ENCODE measurements around the gene AVPR1B.

The AVPR1B gene, protein sequence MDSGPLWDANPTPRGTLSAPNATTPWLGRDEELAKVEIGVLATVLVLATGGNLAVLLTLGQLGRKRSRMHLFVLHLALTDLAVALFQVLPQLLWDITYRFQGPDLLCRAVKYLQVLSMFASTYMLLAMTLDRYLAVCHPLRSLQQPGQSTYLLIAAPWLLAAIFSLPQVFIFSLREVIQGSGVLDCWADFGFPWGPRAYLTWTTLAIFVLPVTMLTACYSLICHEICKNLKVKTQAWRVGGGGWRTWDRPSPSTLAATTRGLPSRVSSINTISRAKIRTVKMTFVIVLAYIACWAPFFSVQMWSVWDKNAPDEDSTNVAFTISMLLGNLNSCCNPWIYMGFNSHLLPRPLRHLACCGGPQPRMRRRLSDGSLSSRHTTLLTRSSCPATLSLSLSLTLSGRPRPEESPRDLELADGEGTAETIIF

DNA sequence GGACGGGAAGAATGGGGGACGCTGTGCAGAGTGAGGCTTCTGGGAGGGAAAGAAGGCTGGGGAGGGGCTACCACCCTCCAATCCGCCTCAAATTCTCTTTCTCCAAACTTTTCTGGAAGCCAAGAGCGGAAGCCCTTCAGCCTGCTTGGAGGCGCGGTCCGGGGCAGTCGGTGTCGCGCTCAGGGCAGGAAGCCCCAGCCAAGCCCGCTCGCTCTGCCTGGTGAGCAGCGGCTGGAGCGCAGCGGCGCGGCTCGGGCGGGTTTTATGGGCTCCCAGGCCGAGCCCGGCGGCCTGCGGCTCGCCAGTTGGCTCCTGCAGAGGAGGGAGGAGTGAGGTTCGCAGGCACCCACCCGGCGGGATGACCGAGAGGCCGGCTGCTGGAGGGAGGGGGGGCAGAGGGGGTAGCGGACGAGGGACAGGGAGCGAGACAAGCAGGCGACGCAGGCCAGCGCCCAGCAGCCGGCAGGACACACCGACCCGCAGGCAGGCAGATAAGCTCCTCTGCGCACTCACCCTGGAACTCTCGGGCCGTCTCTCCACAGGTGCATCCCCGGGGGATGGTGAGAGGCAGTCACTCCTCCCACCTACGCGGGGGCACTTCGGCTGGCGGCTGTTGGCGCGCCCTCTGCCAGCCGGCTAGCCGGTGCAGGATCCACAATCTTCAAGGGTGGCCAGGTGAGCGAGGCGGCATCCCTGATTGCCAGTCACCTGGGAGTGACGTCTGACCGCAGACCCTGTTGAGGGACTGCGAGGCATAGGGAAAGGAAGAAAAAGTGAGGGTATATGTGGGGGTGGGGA lies at the start of gene AVPR1B:
TSS of gene AVPR1B (minus strand) at position 238 of the 798 bp plus-strand sequence. CDS start 498 bp downstream, outside the sequence.
- Histone ChIP-seq H3K4me3 (ENCODE audit: low read length) (peak within 1 kb of the TSS; percentile 65), H3K9ac (ENCODE audit: low read length) (no peak within 1 kb of the TSS), H3K27me3 (ENCODE audit: control insufficient read depth, insufficient read depth, low read length) (peaks cover 41% of the 10 kb centered on the region), H3K9me3 (ENCODE audit: control insufficient read depth, low read depth, low read length) (peaks cover 11% of the 10 kb centered on the region), H3K4me1 (ENCODE audit: control insufficient read depth, low read depth, low read length) (peaks cover 6% of the 10 kb centered on the region), H3K36me3 (ENCODE audit: control insufficient read depth, low read depth, low read length) (no peaks in the 10 kb centered on the region), H3K27ac (ENCODE audit: low read length) (no peak within 1 kb of the TSS)

DNA sequence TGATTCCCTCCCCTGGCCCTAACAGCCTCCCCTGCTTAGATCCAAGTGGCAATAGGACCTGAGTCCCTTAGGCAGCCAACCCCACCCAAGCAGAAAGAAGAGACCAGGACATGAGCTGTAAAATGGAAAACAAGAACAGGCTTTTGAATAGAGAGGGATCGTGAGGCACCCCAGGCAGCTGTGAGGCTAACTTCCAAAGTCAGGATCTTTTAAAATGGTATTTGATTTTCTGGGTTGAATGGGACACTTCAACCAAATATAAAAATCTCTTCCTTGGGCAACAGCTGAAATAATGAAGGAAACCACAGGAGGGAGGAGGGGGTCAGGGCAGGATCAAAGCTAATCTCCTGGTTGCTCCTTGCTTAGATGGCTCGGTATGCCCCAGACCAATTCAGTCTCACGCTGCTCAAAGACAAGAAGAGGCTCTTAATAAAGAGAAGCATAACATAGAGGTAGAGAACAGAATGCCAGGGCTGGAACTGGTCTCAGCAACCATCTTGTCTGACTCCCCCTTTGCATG lies 28.6 kb upstream of the AVPR1B start:
- no peak overlapping the region for H3K27ac ChIP-seq (ENCODE audit: low read length)
- H3K9ac ChIP-seq (ENCODE audit: low read length) = no peak overlapping the region
- H3K4me1 ChIP-seq (ENCODE audit: control insufficient read depth, low read depth, low read length) = no peaks in the 10 kb centered on the region
- no peak overlapping the region for H3K4me3 ChIP-seq (ENCODE audit: low read length)
- no peaks in the 10 kb centered on the region for H3K36me3 ChIP-seq (ENCODE audit: control insufficient read depth, low read depth, low read length)
- H3K9me3 ChIP-seq (ENCODE audit: control insufficient read depth, low read depth, low read length) = no peaks in the 10 kb centered on the region
- no peaks in the 10 kb centered on the region for H3K27me3 ChIP-seq (ENCODE audit: control insufficient read depth, insufficient read depth, low read length)

DNA sequence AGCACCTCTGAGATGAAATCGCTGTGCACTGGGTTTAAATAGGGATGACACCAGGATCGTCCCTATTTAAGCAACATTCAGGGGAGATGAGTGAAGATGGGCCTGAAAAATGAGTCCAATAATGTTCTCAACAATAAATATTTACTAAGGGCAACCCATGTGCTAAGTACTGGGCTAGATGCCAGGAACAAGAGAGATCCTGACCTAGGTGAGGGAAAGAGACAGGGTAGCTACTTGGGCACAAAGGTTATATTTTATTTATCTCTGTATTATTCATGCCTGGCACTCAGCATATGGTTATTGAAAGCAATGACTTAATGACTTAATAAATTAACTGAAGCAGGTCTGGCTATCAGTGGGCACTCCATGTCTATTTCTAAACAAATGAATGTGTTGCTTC lies 27.4 kb upstream of the AVPR1B start:
- Histone ChIP-seq H3K4me1 (ENCODE audit: control insufficient read depth, low read depth, low read length) (no peaks in the 10 kb centered on the region), H3K27me3 (ENCODE audit: control insufficient read depth, insufficient read depth, low read length) (no peaks in the 10 kb centered on the region), H3K36me3 (ENCODE audit: control insufficient read depth, low read depth, low read length) (no peaks in the 10 kb centered on the region), H3K27ac (ENCODE audit: low read length) (no peak overlapping the region), H3K9ac (ENCODE audit: low read length) (no peak overlapping the region), H3K9me3 (ENCODE audit: control insufficient read depth, low read depth, low read length) (no peaks in the 10 kb centered on the region), H3K4me3 (ENCODE audit: low read length) (no peak overlapping the region)

DNA sequence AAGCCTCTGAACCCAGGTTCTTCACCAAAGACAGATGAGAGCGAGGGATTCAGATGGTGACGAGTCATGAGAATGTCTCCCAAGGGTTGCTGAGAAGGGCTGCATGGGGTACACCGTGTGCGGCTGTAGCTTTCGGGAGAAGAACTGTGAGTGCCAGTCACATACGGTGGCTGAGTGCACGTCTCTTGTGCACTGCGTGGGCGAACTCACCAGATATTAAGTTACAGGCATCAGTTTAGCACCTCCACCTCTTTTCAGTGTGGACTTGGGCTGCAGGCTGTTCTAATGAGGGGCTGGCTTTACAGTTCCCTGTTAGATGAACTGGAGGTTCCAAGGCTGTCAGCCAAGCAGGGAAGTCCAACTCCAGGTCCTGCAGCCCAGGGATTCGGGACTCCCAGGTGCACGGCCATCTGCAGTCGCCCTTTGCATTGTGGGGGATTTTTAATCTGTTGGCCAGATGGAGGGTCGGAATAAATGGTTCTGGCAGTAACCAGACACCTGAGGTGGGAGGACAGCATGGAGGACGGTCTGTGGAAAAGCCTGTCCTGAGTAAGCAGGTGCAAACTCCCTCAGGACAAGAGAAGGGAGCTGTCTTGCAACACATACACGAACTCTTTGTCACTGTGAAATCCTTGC lies 26.5 kb upstream of the AVPR1B start:
- H3K36me3 ChIP-seq (ENCODE audit: control insufficient read depth, low read depth, low read length) = no peaks in the 10 kb centered on the region
- no peak overlapping the region for H3K27ac ChIP-seq (ENCODE audit: low read length)
- no peak overlapping the region for H3K4me3 ChIP-seq (ENCODE audit: low read length)
- no peaks in the 10 kb centered on the region for H3K4me1 ChIP-seq (ENCODE audit: control insufficient read depth, low read depth, low read length)
- H3K9ac ChIP-seq (ENCODE audit: low read length) = no peak overlapping the region
- H3K9me3 ChIP-seq (ENCODE audit: control insufficient read depth, low read depth, low read length) = no peaks in the 10 kb centered on the region
- no peaks in the 10 kb centered on the region for H3K27me3 ChIP-seq (ENCODE audit: control insufficient read depth, insufficient read depth, low read length)

DNA sequence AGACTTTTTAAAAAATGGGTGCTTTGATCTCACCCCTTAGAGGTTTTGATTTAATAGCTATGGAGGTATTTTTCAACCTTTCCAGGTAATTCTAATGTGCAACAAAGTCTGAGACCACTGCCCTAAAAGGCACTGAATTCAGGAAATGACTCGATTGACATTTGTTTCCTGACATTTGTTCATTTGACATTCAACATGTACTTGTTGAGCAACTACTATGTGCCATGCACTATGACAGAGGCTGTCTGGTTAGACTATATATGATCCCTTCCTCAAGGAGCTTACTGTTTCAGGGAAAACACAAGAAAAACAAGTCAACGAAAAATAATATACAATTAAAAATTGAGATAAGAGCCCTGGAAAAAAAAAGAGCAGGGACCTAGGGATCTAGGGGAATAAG lies 25.6 kb upstream of the AVPR1B start:
- no peak overlapping the region for H3K9ac ChIP-seq (ENCODE audit: low read length)
- no peaks in the 10 kb centered on the region for H3K36me3 ChIP-seq (ENCODE audit: control insufficient read depth, low read depth, low read length)
- no peak overlapping the region for H3K27ac ChIP-seq (ENCODE audit: low read length)
- H3K4me3 ChIP-seq (ENCODE audit: low read length) = no peak overlapping the region
- no peaks in the 10 kb centered on the region for H3K27me3 ChIP-seq (ENCODE audit: control insufficient read depth, insufficient read depth, low read length)
- H3K9me3 ChIP-seq (ENCODE audit: control insufficient read depth, low read depth, low read length) = no peaks in the 10 kb centered on the region
- no peaks in the 10 kb centered on the region for H3K4me1 ChIP-seq (ENCODE audit: control insufficient read depth, low read depth, low read length)

DNA sequence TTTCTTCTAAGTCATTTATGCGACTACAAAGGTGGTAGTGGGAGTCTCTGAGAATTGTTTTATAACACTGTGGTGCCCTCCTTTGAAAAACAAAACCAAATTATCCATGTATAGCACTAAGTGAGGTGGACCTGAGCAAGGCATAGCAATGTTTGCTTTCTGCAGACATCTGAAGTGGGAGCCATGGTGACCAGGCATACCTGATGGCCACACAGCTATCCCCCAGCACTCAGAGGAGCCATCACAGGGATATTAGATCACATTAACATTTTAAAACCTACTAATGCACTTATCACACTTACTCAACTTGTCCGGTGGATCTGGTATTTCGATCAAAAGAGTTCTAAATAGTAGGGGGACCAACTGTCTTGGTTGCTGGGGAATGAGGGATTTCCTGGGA lies 24.8 kb upstream of the AVPR1B start:
- Histone ChIP-seq H3K9ac (ENCODE audit: low read length) (no peak overlapping the region), H3K4me3 (ENCODE audit: low read length) (no peak overlapping the region), H3K9me3 (ENCODE audit: control insufficient read depth, low read depth, low read length) (no peaks in the 10 kb centered on the region), H3K36me3 (ENCODE audit: control insufficient read depth, low read depth, low read length) (no peaks in the 10 kb centered on the region), H3K27me3 (ENCODE audit: control insufficient read depth, insufficient read depth, low read length) (no peaks in the 10 kb centered on the region), H3K4me1 (ENCODE audit: control insufficient read depth, low read depth, low read length) (no peaks in the 10 kb centered on the region), H3K27ac (ENCODE audit: low read length) (no peak overlapping the region)

DNA sequence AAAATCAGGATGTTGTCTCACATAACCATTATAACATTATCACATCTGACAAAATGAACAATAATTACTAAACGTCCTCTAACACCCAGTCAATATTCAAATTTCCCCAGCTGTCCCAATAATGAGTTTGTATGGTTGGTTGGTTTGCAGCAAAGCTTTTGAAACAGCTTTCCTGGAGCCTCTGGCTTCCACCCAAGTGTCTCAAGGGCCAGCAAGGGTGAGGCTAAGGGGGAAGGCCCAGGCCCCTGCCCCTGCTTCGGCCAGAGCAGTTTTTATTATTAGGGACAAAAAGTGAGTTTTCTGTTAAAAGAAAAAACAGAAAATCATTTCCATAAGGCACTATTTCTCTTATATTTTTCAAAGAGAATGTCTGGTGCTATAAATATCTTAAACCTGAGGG lies 19.1 kb upstream of the AVPR1B start:
- Histone ChIP-seq H3K36me3 (ENCODE audit: control insufficient read depth, low read depth, low read length) (no peaks in the 10 kb centered on the region), H3K9ac (ENCODE audit: low read length) (no peak overlapping the region), H3K4me3 (ENCODE audit: low read length) (no peak overlapping the region), H3K27me3 (ENCODE audit: control insufficient read depth, insufficient read depth, low read length) (no peaks in the 10 kb centered on the region), H3K27ac (ENCODE audit: low read length) (no peak overlapping the region), H3K9me3 (ENCODE audit: control insufficient read depth, low read depth, low read length) (no peaks in the 10 kb centered on the region), H3K4me1 (ENCODE audit: control insufficient read depth, low read depth, low read length) (no peaks in the 10 kb centered on the region)

DNA sequence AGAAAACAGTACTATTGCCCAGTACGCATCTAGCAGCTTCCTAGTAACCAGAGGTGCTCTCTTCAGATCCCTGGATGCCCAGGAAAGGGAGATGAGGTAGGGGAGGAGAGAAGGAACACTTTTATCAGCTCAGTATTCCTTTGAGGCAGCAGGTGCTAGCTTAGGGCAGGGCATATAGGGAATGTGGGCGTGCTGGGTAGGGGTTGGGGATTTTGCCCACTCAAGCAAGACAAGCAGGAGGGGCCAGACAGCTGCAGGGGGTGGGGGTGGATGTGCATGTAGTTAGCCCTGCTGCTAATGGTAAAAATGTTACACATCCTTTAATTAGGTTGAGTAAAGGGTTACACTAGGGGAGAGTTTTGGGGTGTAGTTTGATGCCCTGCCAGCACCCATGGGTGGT lies 18.1 kb upstream of the AVPR1B start:
- H3K4me1 ChIP-seq (ENCODE audit: control insufficient read depth, low read depth, low read length) = no peaks in the 10 kb centered on the region
- H3K27ac ChIP-seq (ENCODE audit: low read length) = no peak overlapping the region
- H3K4me3 ChIP-seq (ENCODE audit: low read length) = no peak overlapping the region
- no peak overlapping the region for H3K9ac ChIP-seq (ENCODE audit: low read length)
- no peaks in the 10 kb centered on the region for H3K9me3 ChIP-seq (ENCODE audit: control insufficient read depth, low read depth, low read length)
- no peaks in the 10 kb centered on the region for H3K27me3 ChIP-seq (ENCODE audit: control insufficient read depth, insufficient read depth, low read length)
- no peaks in the 10 kb centered on the region for H3K36me3 ChIP-seq (ENCODE audit: control insufficient read depth, low read depth, low read length)

DNA sequence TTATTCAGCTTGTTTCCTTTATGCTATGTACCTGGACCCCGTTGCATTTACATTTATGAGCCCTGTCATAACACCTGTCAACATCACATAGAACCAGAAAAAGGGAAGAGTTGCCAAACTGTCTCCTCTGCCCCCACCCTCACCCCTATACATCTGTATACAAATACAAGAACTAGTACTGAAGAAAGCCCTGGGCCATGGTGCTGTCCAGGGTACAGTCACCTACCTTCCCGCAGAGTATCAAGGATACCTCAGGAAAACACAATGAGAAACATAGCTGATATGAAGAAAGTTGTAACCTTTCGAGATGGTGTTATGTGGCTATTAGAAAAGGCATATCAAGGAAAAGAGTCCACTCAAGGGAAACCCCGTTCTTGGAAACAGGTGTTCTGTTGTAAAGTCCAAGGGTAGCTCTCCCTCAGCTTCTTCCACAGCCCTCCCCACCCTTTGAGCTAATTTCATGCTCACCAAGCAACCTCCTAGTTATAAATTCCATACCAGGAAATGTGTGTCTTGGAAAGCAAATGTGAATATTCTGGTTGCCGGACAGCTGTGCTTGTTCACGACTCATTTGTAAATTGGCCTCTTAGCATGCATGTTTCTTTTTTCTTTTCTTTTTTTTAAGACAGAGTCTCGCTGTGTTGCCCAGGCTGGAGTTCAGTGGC lies 16.7 kb upstream of the AVPR1B start:
- Histone ChIP-seq H3K9ac (ENCODE audit: low read length) (no peak overlapping the region), H3K27me3 (ENCODE audit: control insufficient read depth, insufficient read depth, low read length) (no peaks in the 10 kb centered on the region), H3K4me1 (ENCODE audit: control insufficient read depth, low read depth, low read length) (no peaks in the 10 kb centered on the region), H3K9me3 (ENCODE audit: control insufficient read depth, low read depth, low read length) (no peaks in the 10 kb centered on the region), H3K36me3 (ENCODE audit: control insufficient read depth, low read depth, low read length) (no peaks in the 10 kb centered on the region), H3K27ac (ENCODE audit: low read length) (no peak overlapping the region), H3K4me3 (ENCODE audit: low read length) (no peak overlapping the region)

DNA sequence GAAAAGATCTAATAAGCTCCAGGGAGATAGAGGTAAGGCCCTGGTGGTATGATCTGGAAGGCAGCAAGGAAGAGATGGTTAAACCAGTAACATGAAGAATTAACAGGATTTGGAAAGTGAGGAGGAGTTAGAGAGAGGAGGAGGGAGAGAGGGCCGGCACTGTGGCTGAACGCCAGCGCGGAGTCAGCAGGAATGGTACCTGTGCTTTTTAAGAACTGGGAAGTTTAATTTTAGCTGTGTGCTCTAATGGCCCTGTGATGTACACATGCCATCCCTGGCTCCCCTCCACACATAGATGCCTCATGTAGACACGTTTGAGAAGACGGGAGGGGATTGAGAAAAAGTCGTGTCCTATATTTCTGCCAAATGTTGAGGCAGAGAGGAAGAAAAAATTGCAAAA lies 13.8 kb upstream of the AVPR1B start:
- Histone ChIP-seq H3K4me3 (ENCODE audit: low read length) (no peak overlapping the region), H3K27ac (ENCODE audit: low read length) (no peak overlapping the region), H3K9ac (ENCODE audit: low read length) (no peak overlapping the region), H3K27me3 (ENCODE audit: control insufficient read depth, insufficient read depth, low read length) (no peaks in the 10 kb centered on the region), H3K9me3 (ENCODE audit: control insufficient read depth, low read depth, low read length) (no peaks in the 10 kb centered on the region), H3K36me3 (ENCODE audit: control insufficient read depth, low read depth, low read length) (no peaks in the 10 kb centered on the region), H3K4me1 (ENCODE audit: control insufficient read depth, low read depth, low read length) (no peaks in the 10 kb centered on the region)

DNA sequence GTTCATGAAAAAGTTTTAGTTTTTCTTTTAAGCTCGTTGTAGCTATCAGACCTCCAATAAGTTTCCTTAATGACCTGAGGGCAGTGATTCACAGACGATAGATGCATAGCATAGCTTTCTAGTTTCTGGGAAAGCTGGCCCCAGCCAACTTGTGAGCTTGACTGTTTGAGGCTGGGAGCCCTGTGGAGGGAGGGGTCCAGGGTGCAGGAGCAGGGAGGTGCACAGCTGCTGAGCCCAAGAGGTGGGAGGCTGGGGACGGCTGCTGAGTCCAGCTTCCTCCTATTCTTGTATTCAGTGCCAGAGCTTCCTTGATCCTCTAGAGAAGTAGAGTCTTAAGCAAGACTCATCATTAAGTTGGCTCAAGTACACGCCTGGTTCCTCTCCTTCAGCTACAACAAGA lies 11.0 kb upstream of the AVPR1B start:
- H3K9me3 ChIP-seq (ENCODE audit: control insufficient read depth, low read depth, low read length) = no peaks in the 10 kb centered on the region
- no peak overlapping the region for H3K9ac ChIP-seq (ENCODE audit: low read length)
- no peak overlapping the region for H3K27ac ChIP-seq (ENCODE audit: low read length)
- H3K4me1 ChIP-seq (ENCODE audit: control insufficient read depth, low read depth, low read length) = no peaks in the 10 kb centered on the region
- H3K4me3 ChIP-seq (ENCODE audit: low read length) = no peak overlapping the region
- no peaks in the 10 kb centered on the region for H3K27me3 ChIP-seq (ENCODE audit: control insufficient read depth, insufficient read depth, low read length)
- H3K36me3 ChIP-seq (ENCODE audit: control insufficient read depth, low read depth, low read length) = no peaks in the 10 kb centered on the region

All from iPS-18a (cell line).